Cardiac septum (tissue), 1 donor: Measurements from ENCODE around the gene COPB2. TPM values are rescaled to one million over a fixed set of nuclear protein-coding genes. Genes with fewer than 3 reads are reported as not detected.

Experiments used
- DNase-seq: peaks from one replicate; pipeline ENCODE4 v3.0.0-alpha.2; 2020; ENCODE audit warnings: low spot score
- intact Hi-C: fragments of 100-400 bp; cut with DNase I; formaldehyde crosslinking; loops from one replicate; pipeline ENCODE4 v1.14.0; 2022
- total RNA-seq: library from RNA; stranded (reverse); fragmentation: NEBNext Ultra II Directional; extraction: Animal tissue kit (Norgen Biotek cat#: 25700); gene quantifications from one replicate; pipeline ENCODE4 v1.2.1, GENCODE V29; 2021
- donor health status: DM: no; HTN: no; CAD: no.

Gene COPB2
- total RNA-seq, 1 donor from 2014 or later: 87.0 TPM

GRCh38 chr3:139313921-139314320, 75.5 kb downstream of the COPB2 start:
- peak; percentile 66 for DNase-seq
- intact Hi-C loops: no loop called here

- intact Hi-C loops: no loop called here
- peak; percentile 72 for DNase-seq
Measured at GRCh38 chr3:139312959-139313358, 76.5 kb downstream of the COPB2 start.

- intact Hi-C loops: no loop called here
- DNase-seq: peak; percentile 17
Measured at GRCh38 chr3:139312416-139312815, 77.0 kb downstream of the COPB2 start.

GRCh38 chr3:139311557-139311956, 77.9 kb downstream of the COPB2 start:
- intact Hi-C loops: no loop called here
- DNase-seq: no peak

GRCh38 chr3:139310474-139310933, 78.9 kb downstream of the COPB2 start:
- intact Hi-C loops: no loop called here
- no peak for DNase-seq

GRCh38 chr3:139309880-139310279, 79.6 kb downstream of the COPB2 start:
- no peak for DNase-seq
- intact Hi-C loops: no loop called here

- DNase-seq: no peak
- intact Hi-C loops: no loop called here
Measured at GRCh38 chr3:139309061-139309591, 80.3 kb downstream of the COPB2 start.

GRCh38 chr3:139308560-139308959, 80.9 kb downstream of the COPB2 start:
- intact Hi-C loops: no loop called here

GRCh38 chr3:139307601-139308555, 81.6 kb downstream of the COPB2 start:
- no peak for DNase-seq
- intact Hi-C loops: no loop called here

More at GRCh38 chr3:139308560-139308959, 80.9 kb downstream of the COPB2 start:
- DNase-seq: no peak

Other genes with a start within 250 kb of the COPB2 start
- gene MRPS22, start 45.6 kb downstream of the COPB2 start, total RNA-seq: 67.6 TPM
- gene RBP2, start 86.9 kb upstream of the COPB2 start, total RNA-seq: not detected
- gene RBP1, start 150.1 kb upstream of the COPB2 start, total RNA-seq: 9.3 TPM